SU-DHL-6 (cell line): ENCODE results near the gene ARL4D.

Source experiments
- EZH2phosphoT487 ChIP-seq: fragments of 200-600 bp; sonication (generic), shearing (Covaris generic); conservative IDR thresholded peaks from 2 replicates; pipeline ENCODE4 v1.6.1; 2018; ENCODE audit warnings: mild to moderate bottlenecking, antibody characterized with exemption, low read length, moderate library complexity, mixed read lengths
- TF ChIP-seq, protein P1 (sequence below): fragments of 200-600 bp; sonication (generic); IDR thresholded peaks from one replicate; pipeline ENCODE4 v1.5.1; 2017; ENCODE audit warnings: antibody characterized with exemption, mild to moderate bottlenecking, low read length, moderate library complexity; ENCODE audit not compliant: insufficient read depth, poor library complexity, severe bottlenecking

DNA sequence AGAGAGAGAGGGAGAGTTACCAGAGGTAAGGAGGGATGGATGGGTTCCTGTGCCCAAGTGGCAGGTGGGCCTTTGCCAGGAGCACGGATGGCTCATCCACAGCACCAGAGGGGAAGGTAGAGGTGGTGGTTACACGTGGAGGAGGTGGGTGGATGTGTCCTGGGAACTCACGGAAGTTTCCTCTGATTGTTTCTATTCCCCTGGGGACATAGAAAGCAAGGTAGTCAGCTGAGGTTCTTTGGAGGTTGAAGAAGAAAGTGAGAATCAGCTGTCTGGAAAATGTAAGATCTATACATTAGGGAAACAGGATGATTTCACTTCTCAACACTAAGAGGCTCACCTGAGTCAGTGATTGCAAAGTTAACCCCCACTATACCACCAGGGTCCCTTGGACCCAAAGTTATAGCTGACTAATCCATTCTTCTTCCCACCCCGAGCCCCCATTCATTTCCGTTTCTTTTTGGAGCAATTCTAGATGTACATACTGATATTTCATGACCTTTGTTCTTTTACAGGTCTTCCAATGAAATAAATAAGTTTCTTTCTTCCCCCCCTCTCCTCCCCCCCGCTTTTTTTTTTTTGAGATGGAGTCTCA, 27.5 kb upstream of the ARL4D start:
- TF ChIP-seq, protein P1, sequence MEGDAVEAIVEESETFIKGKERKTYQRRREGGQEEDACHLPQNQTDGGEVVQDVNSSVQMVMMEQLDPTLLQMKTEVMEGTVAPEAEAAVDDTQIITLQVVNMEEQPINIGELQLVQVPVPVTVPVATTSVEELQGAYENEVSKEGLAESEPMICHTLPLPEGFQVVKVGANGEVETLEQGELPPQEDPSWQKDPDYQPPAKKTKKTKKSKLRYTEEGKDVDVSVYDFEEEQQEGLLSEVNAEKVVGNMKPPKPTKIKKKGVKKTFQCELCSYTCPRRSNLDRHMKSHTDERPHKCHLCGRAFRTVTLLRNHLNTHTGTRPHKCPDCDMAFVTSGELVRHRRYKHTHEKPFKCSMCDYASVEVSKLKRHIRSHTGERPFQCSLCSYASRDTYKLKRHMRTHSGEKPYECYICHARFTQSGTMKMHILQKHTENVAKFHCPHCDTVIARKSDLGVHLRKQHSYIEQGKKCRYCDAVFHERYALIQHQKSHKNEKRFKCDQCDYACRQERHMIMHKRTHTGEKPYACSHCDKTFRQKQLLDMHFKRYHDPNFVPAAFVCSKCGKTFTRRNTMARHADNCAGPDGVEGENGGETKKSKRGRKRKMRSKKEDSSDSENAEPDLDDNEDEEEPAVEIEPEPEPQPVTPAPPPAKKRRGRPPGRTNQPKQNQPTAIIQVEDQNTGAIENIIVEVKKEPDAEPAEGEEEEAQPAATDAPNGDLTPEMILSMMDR = no peak
- no peak for TF ChIP-seq EZH2phosphoT487
